Kidney (tissue), 14 donors: ENCODE measurements around the gene HAPLN2. TPM values are rescaled to one million over a fixed set of nuclear protein-coding genes. Genes with fewer than 3 reads are reported as not detected.

Source experiments
- DNase-seq, 5 donors: peaks; one replicate each; pipeline ENCODE4 v3.0.0-alpha.2; 2013 to 2020
- FAIRE-seq: peaks from 2 replicates; lab custom pipeline; 2012; peaks lifted over from hg19 to GRCh38; lab: Jason Lieb, UNC
- H3K27ac ChIP-seq, 2 donors: one replicate each; pipeline ENCODE4 v1.7.0; 2013; ENCODE audit warnings: low read depth in 2 of 2, low read length in 2 of 2, inconsistent platforms in 1 of 2
- H3K27me3 ChIP-seq: one replicate; pipeline ENCODE4 v1.7.1; 2013; ENCODE audit warnings: low read length, inconsistent platforms; ENCODE audit not compliant: control insufficient read depth, insufficient read depth
- H3K36me3 ChIP-seq, 3 donors: one replicate each; pipeline versions ENCODE4 v1.7.0 to v1.7.1; 2013; ENCODE audit warnings: low read length in 3 of 3, control low read depth in 1 of 3, inconsistent platforms in 1 of 3; ENCODE audit not compliant: insufficient read depth in 3 of 3, control insufficient read depth in 2 of 3
- H3K4me1 ChIP-seq, 3 donors: one replicate each; pipeline versions ENCODE4 v1.7.0 to v1.7.1; 2013; ENCODE audit warnings: low read length in 3 of 3, inconsistent platforms in 1 of 3, low read depth in 1 of 3; ENCODE audit not compliant: control insufficient read depth in 2 of 3, insufficient read depth in 2 of 3
- H3K4me3 ChIP-seq, 3 donors: one replicate each; pipeline versions ENCODE4 v1.7.0 to v1.8.1; 2013; ENCODE audit warnings: low read length in 3 of 3, control low read depth in 1 of 3, inconsistent platforms in 1 of 3
- H3K9ac ChIP-seq, 3 donors: one replicate each; pipeline versions ENCODE4 v1.7.0 to v1.7.1; 2013; ENCODE audit warnings: low read length in 3 of 3, control low read depth in 1 of 3, inconsistent platforms in 1 of 3
- H3K9me3 ChIP-seq, 3 donors: one replicate each; pipeline versions ENCODE4 v1.7.0 to v1.7.1; 2013; ENCODE audit warnings: low read length in 3 of 3, control low read depth in 1 of 3, inconsistent platforms in 1 of 3; ENCODE audit not compliant: control insufficient read depth in 2 of 3, insufficient read depth in 1 of 3
- intact Hi-C: fragments of 100-400 bp; cut with DNase I; formaldehyde crosslinking; loops from one replicate; pipeline ENCODE4 v1.11.1; 2022
- polyA plus RNA-seq: library from polyadenylated mRNA; stranded (reverse); fragments of 350-450 nt; fragmentation: Illumina TruSeq; extraction: RNeasy Lipid Tissue Mini Kit (QIAGEN cat#74804); gene quantifications from one replicate; pipeline ENCODE4 v1.2.3, GENCODE V29; 2014; ENCODE audit warnings: low read depth, low replicate concordance; ENCODE audit not compliant: insufficient read depth
- total RNA-seq: library from RNA; stranded (reverse); fragmentation: NEBNext Ultra II Directional; extraction: Animal tissue kit (Norgen Biotek cat#: 25700); gene quantifications from one replicate; pipeline ENCODE4 v1.2.1, GENCODE V29; 2021
- TF ChIP-seq, protein P1 (sequence below): IDR thresholded peaks from 3 replicates; pipeline ENCODE4 v1.5.1; 2012; ENCODE audit warnings: mild to moderate bottlenecking, moderate library complexity, borderline replicate concordance; ENCODE audit not compliant: insufficient read depth; ENCODE audit errors: extremely low read depth
- donor health status: control.
- donor health status: control.
- donor health status: control.
- donor health status: control.
- donor health status: control.
- donor health status: DM: yes; HTN: yes; CAD: no.
- donor health status: Normal renal cell carcinoma (clear cell type).

Gene HAPLN2
- total and polyA plus RNA-seq, 2 donors from 2014 or later, result 0.30 to 1.9 TPM

DNA sequence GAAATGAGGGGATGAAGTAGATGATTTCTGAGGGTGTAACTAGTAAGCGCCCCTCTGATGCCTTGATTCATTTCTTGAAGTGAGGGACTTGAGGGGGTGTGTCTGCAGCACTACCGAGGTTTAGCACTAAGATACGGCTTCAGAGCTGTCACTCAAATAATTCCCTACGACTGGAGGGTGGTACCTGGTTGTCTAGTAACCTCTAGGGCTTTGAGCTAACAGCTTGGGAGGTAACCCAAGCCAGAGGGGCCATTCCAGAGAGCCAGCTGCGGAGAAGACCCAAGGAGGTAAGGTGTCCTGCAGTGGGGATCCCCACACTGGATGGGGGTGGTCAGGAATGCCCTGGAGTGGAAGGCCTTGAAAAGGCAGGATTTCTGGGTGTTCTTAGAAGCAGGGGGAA, 39.7 kb upstream of the HAPLN2 start, which contains the start of gene TTC24:
TTC24 (plus strand) TSS at position 252 of the 400 bp plus-strand sequence. CDS start 1,642 bp downstream, outside the sequence.
- Histone ChIP-seq H3K4me3 (no peak within 1 kb of the TSS), H3K9ac (no peak within 1 kb of the TSS), H3K27me3 (no peaks in the 10 kb centered on the region), H3K27ac (no peak within 1 kb of the TSS), H3K9me3 (no peaks in the 10 kb centered on the region), H3K36me3 (no peaks in the 10 kb centered on the region), H3K4me1 (no peaks in the 10 kb centered on the region)
- intact Hi-C loops, result no loop called here
- TF ChIP-seq, protein P1, sequence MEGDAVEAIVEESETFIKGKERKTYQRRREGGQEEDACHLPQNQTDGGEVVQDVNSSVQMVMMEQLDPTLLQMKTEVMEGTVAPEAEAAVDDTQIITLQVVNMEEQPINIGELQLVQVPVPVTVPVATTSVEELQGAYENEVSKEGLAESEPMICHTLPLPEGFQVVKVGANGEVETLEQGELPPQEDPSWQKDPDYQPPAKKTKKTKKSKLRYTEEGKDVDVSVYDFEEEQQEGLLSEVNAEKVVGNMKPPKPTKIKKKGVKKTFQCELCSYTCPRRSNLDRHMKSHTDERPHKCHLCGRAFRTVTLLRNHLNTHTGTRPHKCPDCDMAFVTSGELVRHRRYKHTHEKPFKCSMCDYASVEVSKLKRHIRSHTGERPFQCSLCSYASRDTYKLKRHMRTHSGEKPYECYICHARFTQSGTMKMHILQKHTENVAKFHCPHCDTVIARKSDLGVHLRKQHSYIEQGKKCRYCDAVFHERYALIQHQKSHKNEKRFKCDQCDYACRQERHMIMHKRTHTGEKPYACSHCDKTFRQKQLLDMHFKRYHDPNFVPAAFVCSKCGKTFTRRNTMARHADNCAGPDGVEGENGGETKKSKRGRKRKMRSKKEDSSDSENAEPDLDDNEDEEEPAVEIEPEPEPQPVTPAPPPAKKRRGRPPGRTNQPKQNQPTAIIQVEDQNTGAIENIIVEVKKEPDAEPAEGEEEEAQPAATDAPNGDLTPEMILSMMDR, result no peak
- FAIRE-seq (no peak), DNase-seq (peak in 3 of 5 donors; percentile 67 to 78 (median 72))

DNA sequence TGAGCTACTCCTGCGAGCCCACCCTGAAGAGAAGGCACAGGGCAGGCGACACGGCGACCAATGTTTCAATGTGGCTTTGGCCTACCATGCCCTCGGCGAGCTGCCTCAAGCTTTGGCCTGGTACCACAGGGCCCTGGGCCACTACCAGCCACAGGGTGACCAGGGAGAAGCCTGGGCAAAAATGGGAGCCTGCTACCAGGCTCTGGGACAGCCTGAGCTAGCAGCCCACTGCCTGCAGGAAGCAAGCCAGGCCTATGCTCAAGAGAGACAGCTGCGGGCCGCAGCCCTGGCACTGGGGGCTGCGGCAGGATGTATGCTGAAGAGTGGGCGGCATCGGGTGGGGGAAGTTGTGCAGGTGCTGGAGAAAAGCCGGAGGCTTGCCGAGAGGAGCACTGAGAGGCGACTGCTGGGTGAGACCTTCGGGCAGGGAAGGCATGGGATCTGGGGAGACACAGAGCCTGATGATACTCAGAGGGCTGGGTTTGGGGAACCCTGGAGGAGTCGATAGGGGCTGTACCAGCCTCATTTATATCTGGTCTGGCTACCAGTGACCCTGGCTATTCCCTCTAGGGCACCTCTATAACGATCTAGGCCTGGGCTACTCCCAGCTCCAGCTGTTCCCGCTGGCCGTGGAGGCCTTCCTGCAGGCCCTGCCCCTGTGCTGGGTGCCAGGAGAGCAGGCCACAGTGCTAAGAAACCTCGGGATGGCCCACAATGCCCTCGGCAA, 37.4 kb upstream of the HAPLN2 start:
- no peaks in the 10 kb centered on the region for H3K4me1 ChIP-seq
- H3K9me3 ChIP-seq, result no peaks in the 10 kb centered on the region
- H3K27ac ChIP-seq, result no peak overlapping the region
- intact Hi-C loops, result no loop called here
- H3K9ac ChIP-seq, result no peak overlapping the region
- DNase-seq (peak in 2 of 5 donors; percentile 32 to 55), FAIRE-seq (no peak)
- TF ChIP-seq, protein P1, result no peak
- no peaks in the 10 kb centered on the region for H3K36me3 ChIP-seq
- H3K4me3 ChIP-seq, result no peak overlapping the region
- no peaks in the 10 kb centered on the region for H3K27me3 ChIP-seq

DNA sequence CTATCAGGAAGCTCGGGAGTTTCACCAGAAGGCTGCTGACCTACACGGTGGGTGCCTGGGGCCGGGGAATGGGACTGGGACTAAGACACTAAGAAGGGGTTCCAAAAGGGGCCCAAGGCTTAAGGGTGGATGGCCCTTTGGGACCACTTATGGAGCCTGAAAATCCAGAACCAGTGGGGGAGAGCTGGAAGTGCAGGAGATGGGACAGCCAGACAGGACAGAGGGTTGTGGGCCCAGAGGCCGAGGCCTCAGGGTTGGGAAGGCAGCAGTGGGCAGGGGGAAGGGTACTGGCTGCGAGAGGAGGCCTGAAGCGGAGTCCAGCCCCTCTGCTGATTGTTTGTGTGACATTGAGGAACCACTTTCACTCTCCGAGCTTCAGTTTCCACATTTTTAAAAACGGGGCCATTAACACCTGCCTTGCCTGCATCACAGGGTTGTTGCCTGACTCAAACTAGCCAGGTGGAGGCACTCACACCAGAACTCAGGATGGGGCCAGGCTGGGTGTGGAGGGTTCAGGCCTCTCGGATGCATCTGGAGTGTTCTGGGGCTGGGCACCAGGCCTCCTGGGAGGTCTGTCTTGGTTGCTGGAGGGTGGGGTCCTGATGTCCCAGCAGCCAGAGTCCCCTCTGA, 36.7 kb upstream of the HAPLN2 start:
- TF ChIP-seq, protein P1, result no peak
- H3K36me3 ChIP-seq, result no peaks in the 10 kb centered on the region
- no peak overlapping the region for H3K4me3 ChIP-seq
- no peaks in the 10 kb centered on the region for H3K9me3 ChIP-seq
- FAIRE-seq, result no peak
- no peak for DNase-seq
- H3K27ac ChIP-seq, result no peak overlapping the region
- intact Hi-C loops, result no loop called here
- no peaks in the 10 kb centered on the region for H3K27me3 ChIP-seq
- H3K9ac ChIP-seq, result no peak overlapping the region
- H3K4me1 ChIP-seq, result no peaks in the 10 kb centered on the region
